ENCODE data around the gene COL2A1. TPM values are rescaled to one million over a fixed set of nuclear protein-coding genes. Genes with fewer than 3 reads are reported as not detected.

COL2A1 gene
- total and polyA plus RNA-seq, 9 of the 15 experiments (the other 6 are each of a cell fraction or from before 2014, with no cell fraction given), result 0.46 TPM; not detected in 8

DNA sequence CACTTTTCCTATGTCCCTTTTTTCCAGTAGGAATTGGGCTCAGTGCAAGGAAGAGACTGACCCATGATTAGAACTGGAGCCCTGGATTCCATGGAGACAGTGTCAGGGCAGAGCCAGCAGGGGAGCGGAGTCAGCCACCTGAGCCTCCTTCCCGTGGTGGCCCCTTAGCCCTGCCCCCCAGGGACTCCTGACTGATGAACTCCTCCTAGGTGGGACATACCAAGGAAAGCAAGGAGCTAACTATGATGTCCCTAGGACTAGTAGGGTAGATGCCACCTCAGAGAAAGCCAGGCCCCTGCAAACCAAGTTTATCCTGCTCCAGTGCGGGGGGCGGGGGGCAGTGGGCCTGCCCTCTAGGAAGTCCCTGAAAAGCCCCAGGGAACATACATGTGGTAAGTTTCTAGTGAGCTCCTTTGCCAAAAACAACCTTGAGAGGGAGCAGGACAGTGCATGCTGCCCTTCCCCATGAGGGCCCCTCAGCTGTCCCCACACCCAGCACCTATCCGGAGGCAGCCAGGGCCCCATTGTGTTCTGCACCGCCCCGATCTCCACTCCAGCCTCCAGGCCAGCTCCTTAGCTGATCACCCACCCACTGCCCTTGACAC is 6.2 kb upstream of the COL2A1 start:
- FAIRE-seq, result no peak
- CTCF ChIA-PET (ENCODE audit: low intra/inter-chr PET ratio), result no interaction called here

More for the DNA sequence above, 6.2 kb upstream of the COL2A1 start:
- TF ChIP-seq, protein P1, sequence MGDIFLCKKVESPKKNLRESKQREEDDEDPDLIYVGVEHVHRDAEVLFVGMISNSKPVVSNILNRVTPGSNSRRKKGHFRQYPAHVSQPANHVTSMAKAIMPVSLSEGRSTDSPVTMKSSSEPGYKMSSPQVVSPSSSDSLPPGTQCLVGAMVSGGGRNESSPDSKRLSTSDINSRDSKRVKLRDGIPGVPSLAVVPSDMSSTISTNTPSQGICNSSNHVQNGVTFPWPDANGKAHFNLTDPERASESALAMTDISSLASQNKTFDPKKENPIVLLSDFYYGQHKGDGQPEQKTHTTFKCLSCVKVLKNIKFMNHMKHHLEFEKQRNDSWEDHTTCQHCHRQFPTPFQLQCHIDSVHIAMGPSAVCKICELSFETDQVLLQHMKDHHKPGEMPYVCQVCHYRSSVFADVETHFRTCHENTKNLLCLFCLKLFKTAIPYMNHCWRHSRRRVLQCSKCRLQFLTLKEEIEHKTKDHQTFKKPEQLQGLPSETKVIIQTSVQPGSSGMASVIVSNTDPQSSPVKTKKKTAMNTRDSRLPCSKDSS (IDR thresholded peaks at IDR 0.05; ENCODE audit: low read depth, partially characterized antibody), result no peak
- no peak for TF ChIP-seq FOXK1 (CRISPR knock-in tag; IDR thresholded peaks at IDR 0.05; ENCODE audit: borderline replicate concordance)
- TF ChIP-seq ZBTB11 (CRISPR knock-in tag; IDR thresholded peaks at IDR 0.05), result no peak
- WGBS (ENCODE audit: insufficient coverage, low coverage, missing lambda C conversion rate), result 1% methylated on average over 7 of the region's 7 CpGs
- Histone ChIP-seq H3K27me3 (ENCODE audit: control insufficient read depth in 2 of 2, insufficient read depth in 2 of 2, low read length in 2 of 2) (peaks cover 55 to 60% of the 10 kb centered on the region in 2 experiments), H3K4me2 (ENCODE audit: insufficient read depth, low read length) (no peak overlapping the region), H3K36me3 (ENCODE audit: control insufficient read depth, insufficient read depth, low read length) (no peaks in the 10 kb centered on the region), H3K9me3 (replicated peaks; ENCODE audit: control insufficient read depth, insufficient read depth, low read depth, low read length) (no peaks in the 10 kb centered on the region), H2AFZ (ENCODE audit: low read depth, low read length) (no peak overlapping the region), H3K9ac (ENCODE audit: insufficient read depth in 1 of 2, low read depth in 2 of 2, low read length in 2 of 2) (no peak overlapping the region), H3K27ac (ENCODE audit: extremely low read depth, low read depth, low read length) (no peak overlapping the region), H4K20me1 (replicated peaks; ENCODE audit: control insufficient read depth, insufficient read depth, low read length) (no peaks in the 10 kb centered on the region; the same call in 1 of the 2 replicates), H3K79me2 (ENCODE audit: control insufficient read depth, insufficient read depth, low read length) (no peaks in the 10 kb centered on the region), H3K4me1 (replicated peaks in 1 of 2; ENCODE audit: control insufficient read depth in 2 of 2, insufficient read depth in 2 of 2, low read length in 2 of 2) (peaks cover 0 to under 1% of the 10 kb centered on the region in 2 experiments; a peak in 1 of 5 replicates), H3K4me3 (no peak overlapping the region), H3K9me1 (ENCODE audit: control insufficient read depth, insufficient read depth, low read length) (no peaks in the 10 kb centered on the region)
- DNase-seq (ENCODE audit: extremely low read depth in 1 of 4, low spot score in 3 of 4) (no peak), ATAC-seq (no peak)
- no TSS peak for BruUV-seq (replicated peaks)
- intact Hi-C loops (cut with micrococcal nuclease) (loop anchor here (5.0 kb wide), 1 partner anchor 48 kb away; the partner anchor contains the start of gene TMEM106C), in situ Hi-C loops (cut with MboI) (no loop called here)
- POLR2A ChIA-PET, result interaction anchor here (0.6 kb wide), 1 partner anchor 27 kb away, joined by 4 read pairs; no protein-coding TSS in a partner anchor
